ENCODE results near the gene DLD. TPM values are rescaled to one million over a fixed set of nuclear protein-coding genes. Genes with fewer than 3 reads are reported as not detected.
A peak's percentile ranks its signal among the peaks of the same experiment; 100 is the strongest.

Gene DLD
- polyA plus RNA-seq, 2 of the 4 experiments (the other 2 are of a cell fraction) = 129 to 179 TPM

DNA sequence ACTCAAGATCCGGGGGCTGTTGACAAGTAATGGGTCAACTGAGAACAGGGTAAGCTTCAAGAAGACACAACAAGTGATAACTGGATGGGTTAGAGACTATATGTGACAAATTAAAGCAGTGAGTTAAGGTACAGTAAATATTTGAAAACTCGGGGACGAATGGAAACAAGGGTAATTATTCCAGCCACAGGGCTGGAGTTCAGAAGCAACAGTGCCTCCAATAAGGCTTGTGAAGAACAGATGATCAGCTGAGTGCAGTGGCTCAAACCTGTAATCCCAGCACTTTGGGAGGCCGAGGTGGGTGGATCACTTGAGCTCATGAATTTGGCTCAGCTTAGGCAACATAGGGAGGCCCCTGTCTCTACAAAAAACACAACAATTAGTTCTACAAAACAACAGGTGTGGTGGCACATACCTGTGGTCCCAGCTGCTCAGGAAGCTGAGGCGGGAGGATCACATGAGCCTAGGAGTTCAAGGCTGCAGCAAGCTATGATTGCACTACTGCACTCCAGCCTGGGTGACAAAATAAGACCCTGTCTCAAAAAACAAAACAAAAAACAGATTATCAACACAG, 20.5 kb upstream of the DLD start (continued):
- TF ChIP-seq, protein P1, sequence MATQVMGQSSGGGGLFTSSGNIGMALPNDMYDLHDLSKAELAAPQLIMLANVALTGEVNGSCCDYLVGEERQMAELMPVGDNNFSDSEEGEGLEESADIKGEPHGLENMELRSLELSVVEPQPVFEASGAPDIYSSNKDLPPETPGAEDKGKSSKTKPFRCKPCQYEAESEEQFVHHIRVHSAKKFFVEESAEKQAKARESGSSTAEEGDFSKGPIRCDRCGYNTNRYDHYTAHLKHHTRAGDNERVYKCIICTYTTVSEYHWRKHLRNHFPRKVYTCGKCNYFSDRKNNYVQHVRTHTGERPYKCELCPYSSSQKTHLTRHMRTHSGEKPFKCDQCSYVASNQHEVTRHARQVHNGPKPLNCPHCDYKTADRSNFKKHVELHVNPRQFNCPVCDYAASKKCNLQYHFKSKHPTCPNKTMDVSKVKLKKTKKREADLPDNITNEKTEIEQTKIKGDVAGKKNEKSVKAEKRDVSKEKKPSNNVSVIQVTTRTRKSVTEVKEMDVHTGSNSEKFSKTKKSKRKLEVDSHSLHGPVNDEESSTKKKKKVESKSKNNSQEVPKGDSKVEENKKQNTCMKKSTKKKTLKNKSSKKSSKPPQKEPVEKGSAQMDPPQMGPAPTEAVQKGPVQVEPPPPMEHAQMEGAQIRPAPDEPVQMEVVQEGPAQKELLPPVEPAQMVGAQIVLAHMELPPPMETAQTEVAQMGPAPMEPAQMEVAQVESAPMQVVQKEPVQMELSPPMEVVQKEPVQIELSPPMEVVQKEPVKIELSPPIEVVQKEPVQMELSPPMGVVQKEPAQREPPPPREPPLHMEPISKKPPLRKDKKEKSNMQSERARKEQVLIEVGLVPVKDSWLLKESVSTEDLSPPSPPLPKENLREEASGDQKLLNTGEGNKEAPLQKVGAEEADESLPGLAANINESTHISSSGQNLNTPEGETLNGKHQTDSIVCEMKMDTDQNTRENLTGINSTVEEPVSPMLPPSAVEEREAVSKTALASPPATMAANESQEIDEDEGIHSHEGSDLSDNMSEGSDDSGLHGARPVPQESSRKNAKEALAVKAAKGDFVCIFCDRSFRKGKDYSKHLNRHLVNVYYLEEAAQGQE (IDR thresholded peaks at IDR 0.05) = no peak
- TF ChIP-seq, protein P2, sequence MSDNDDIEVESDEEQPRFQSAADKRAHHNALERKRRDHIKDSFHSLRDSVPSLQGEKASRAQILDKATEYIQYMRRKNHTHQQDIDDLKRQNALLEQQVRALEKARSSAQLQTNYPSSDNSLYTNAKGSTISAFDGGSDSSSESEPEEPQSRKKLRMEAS (IDR thresholded peaks at IDR 0.05) = no peak
- TF ChIP-seq, protein P3, sequence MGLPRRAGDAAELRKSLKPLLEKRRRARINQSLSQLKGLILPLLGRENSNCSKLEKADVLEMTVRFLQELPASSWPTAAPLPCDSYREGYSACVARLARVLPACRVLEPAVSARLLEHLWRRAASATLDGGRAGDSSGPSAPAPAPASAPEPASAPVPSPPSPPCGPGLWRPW (IDR thresholded peaks at IDR 0.05) = no peak
- TF ChIP-seq TFCP2L1 (CRISPR knock-in tag; IDR thresholded peaks at IDR 0.05) (no peak), RARB (CRISPR knock-in tag; IDR thresholded peaks at IDR 0.05) (no peak), EHF (CRISPR knock-in tag; IDR thresholded peaks at IDR 0.05) (no peak), JUNB (IDR thresholded peaks at IDR 0.05) (no peak), CHD2 (IDR thresholded peaks at IDR 0.05; ENCODE audit: low read length, partially characterized antibody) (no peak)
- TF ChIP-seq, protein P4, sequence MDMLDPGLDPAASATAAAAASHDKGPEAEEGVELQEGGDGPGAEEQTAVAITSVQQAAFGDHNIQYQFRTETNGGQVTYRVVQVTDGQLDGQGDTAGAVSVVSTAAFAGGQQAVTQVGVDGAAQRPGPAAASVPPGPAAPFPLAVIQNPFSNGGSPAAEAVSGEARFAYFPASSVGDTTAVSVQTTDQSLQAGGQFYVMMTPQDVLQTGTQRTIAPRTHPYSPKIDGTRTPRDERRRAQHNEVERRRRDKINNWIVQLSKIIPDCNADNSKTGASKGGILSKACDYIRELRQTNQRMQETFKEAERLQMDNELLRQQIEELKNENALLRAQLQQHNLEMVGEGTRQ (IDR thresholded peaks at IDR 0.05) = no peak
- TF ChIP-seq, protein P5, sequence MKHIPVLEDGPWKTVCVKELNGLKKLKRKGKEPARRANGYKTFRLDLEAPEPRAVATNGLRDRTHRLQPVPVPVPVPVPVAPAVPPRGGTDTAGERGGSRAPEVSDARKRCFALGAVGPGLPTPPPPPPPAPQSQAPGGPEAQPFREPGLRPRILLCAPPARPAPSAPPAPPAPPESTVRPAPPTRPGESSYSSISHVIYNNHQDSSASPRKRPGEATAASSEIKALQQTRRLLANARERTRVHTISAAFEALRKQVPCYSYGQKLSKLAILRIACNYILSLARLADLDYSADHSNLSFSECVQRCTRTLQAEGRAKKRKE (CRISPR knock-in tag; IDR thresholded peaks at IDR 0.05; ENCODE audit: low read depth) = no peak

GRCh38 chr7:107874111-107874510, 16.9 kb upstream of the DLD start:
- TF ChIP-seq, protein P6, sequence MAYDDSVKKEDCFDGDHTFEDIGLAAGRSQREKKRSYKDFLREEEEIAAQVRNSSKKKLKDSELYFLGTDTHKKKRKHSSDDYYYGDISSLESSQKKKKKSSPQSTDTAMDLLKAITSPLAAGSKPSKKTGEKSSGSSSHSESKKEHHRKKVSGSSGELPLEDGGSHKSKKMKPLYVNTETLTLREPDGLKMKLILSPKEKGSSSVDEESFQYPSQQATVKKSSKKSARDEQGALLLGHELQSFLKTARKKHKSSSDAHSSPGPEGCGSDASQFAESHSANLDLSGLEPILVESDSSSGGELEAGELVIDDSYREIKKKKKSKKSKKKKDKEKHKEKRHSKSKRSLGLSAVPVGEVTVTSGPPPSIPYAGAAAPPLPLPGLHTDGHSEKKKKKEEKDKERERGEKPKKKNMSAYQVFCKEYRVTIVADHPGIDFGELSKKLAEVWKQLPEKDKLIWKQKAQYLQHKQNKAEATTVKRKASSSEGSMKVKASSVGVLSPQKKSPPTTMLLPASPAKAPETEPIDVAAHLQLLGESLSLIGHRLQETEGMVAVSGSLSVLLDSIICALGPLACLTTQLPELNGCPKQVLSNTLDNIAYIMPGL (CRISPR knock-in tag; IDR thresholded peaks at IDR 0.05; ENCODE audit: borderline replicate concordance) = no peak
- no peak for TF ChIP-seq MYC (IDR thresholded peaks at IDR 0.05; ENCODE audit: borderline replicate concordance, low read length)
- no peak for TF ChIP-seq GATA3 (IDR thresholded peaks at IDR 0.05; ENCODE audit: borderline replicate concordance)
- TF ChIP-seq EHMT2 (IDR thresholded peaks at IDR 0.05; ENCODE audit: low read depth) = no peak
- TF ChIP-seq RNF2 (IDR thresholded peaks at IDR 0.05; ENCODE audit: borderline replicate concordance, low read depth) = no peak
- TF ChIP-seq FOSL2 (IDR thresholded peaks at IDR 0.05) = no peak
- no peak for TF ChIP-seq FOSL2 (CRISPR knock-in tag; IDR thresholded peaks at IDR 0.05)
- no peak for TF ChIP-seq MAFK (IDR thresholded peaks at IDR 0.05; ENCODE audit: partially characterized antibody)
- no peak for TF ChIP-seq RCOR1 (IDR thresholded peaks at IDR 0.05; ENCODE audit: low read depth, low read length)
- no peak for TF ChIP-seq CHD4 (IDR thresholded peaks at IDR 0.05; ENCODE audit: borderline replicate concordance)
- TF ChIP-seq JUNB (IDR thresholded peaks at IDR 0.05) = no peak
- no peak for TF ChIP-seq CBX8 (IDR thresholded peaks at IDR 0.05)
- TF ChIP-seq KDM5A (IDR thresholded peaks at IDR 0.05) = no peak
- no peak for TF ChIP-seq ZC3H11A (IDR thresholded peaks at IDR 0.05)
- TF ChIP-seq FOXS1 (CRISPR knock-in tag; IDR thresholded peaks at IDR 0.05) = no peak
- TF ChIP-seq RARB (CRISPR knock-in tag; IDR thresholded peaks at IDR 0.05) = no peak
- TF ChIP-seq CTCF (IDR thresholded peaks at IDR 0.05) = no peak
- TF ChIP-seq POLR2AphosphoS2 (conservative IDR thresholded peaks at IDR 0.05; ENCODE audit: low read length) = no peak
- Histone ChIP-seq H3K9me3 (no peaks in the 10 kb centered on the region), H3K27ac (no peak overlapping the region), H3K4me1 (no peaks in the 10 kb centered on the region), H3K4me3 (no peak overlapping the region), H3K4me2 (no peak overlapping the region)
- 38% methylated on average over 2 of the region's 2 CpGs for WGBS (ENCODE audit: missing lambda C conversion rate)
- FAIRE-seq (no peak), DNase-seq (ENCODE audit: low read depth in 1 of 2, low spot score in 1 of 2) (no peak), ATAC-seq (peak in 1 of 2 experiments; percentile 25; a peak in 2 of 6 replicates)
- CTCF ChIA-PET = interaction anchor here (0.7 to 8.2 kb wide), 16 partner anchors 13 to 673 kb away, joined by 3 to 132 read pairs (median 4); partner anchors contain the start of gene CBLL1
- POLR2A ChIA-PET = interaction anchor here (2.4 kb wide), 1 partner anchor 131 kb away, joined by 40 read pairs; the partner anchor contains the start of gene CBLL1
